HCT116 (cell line): ENCODE measurements around the gene FOXP1. TPM values are rescaled to one million over a fixed set of nuclear protein-coding genes. Genes with fewer than 3 reads are reported as not detected.

ENCODE experiments used
- ATAC-seq: fragments of 200-7000 bp; cut with Tn5 transposase; 2 replicates; pipeline ENCODE4 v1.9.1; 2020; ENCODE audit warnings: mild to moderate bottlenecking, moderate library complexity
- BruUV-seq: library from RNA; stranded (reverse); fragments of 400-500 nt; replicated peaks from 2 replicates; lab custom pipeline; 2021; lab: Mats Ljungman, UMichigan
- CTCF ChIA-PET: fragments of 300-600 bp; sonication (Branson Sonifier 250); formaldehyde crosslinking; loops from one replicate; lab custom pipeline; 2021; ENCODE audit warnings: antibody characterized with exemption; lab: Charles Lee
- POLR2A ChIA-PET: fragments of 300-600, 350-600 bp; sonication (Branson Sonifier 250); formaldehyde crosslinking; loops from one replicate; lab custom pipeline; 2021; ENCODE audit warnings: antibody characterized with exemption; lab: Charles Lee
- RAD21 ChIA-PET, 2 experiments: fragments of 300-600 bp; sonication (Branson Sonifier 250); formaldehyde crosslinking; loops; one replicate each; lab custom pipeline; 2023; ENCODE audit warnings: low total read pairs in 2 of 2; ENCODE audit not compliant: uncharacterized antibody in 2 of 2, unreplicated experiment in 2 of 2, low non-redundant PET in 1 of 2; lab: Charles Lee
- DNase-seq: peaks from one replicate; pipeline ENCODE4 v3.0.0-alpha.2; 2010; ENCODE audit warnings: low read depth, low spot score
- H2AFZ ChIP-seq: fragments of 200-600 bp; shearing (Covaris generic), sonication (generic); 2 replicates; pipeline ENCODE4 v1.6.1; 2017; ENCODE audit warnings: low read depth, mixed run types, mixed read lengths, antibody characterized with exemption, low read length; ENCODE audit not compliant: poor library complexity, severe bottlenecking
- H3K27ac ChIP-seq: 2 replicates; pipeline ENCODE4 v1.5.1; 2012; ENCODE audit warnings: low read depth, low read length
- H3K27me3 ChIP-seq: fragments of 200-600 bp; sonication (generic); 2 replicates; pipeline ENCODE4 v1.6.1; 2016; ENCODE audit warnings: mixed run types, low read length, mixed read lengths; ENCODE audit not compliant: insufficient read depth
- H3K36me3 ChIP-seq, 2 experiments: fragments of 200-500 bp in 1 of 2; fragments of 200-600 bp in 1 of 2; sonication (Bioruptor generic) in 1 of 2; sonication (generic) in 1 of 2; 2 replicates each; pipeline versions ENCODE4 v1.5.1 to v1.6.1; 2014 to 2016; ENCODE audit warnings: low read length in 2 of 2, inconsistent platforms in 1 of 2, mixed read lengths in 1 of 2, mixed run types in 1 of 2; ENCODE audit not compliant: insufficient read depth in 2 of 2, control insufficient read depth in 1 of 2
- H3K4me1 ChIP-seq, 2 experiments: fragments of 200-600 bp in 1 of 2; sonication (generic) in 1 of 2; 2 replicates each; pipeline versions ENCODE4 v1.5.1 to v1.6.1; 2012 to 2017; ENCODE audit warnings: low read length in 2 of 2, inconsistent platforms in 1 of 2, mild to moderate bottlenecking in 1 of 2, mixed read lengths in 1 of 2, mixed run types in 1 of 2, moderate library complexity in 1 of 2; ENCODE audit not compliant: insufficient read depth in 2 of 2, control insufficient read depth in 1 of 2
- H3K4me2 ChIP-seq: fragments of 200-600 bp; sonication (generic); 2 replicates; pipeline ENCODE4 v1.6.1; 2017; ENCODE audit warnings: mixed run types, low read length, mixed read lengths
- H3K4me3 ChIP-seq, 2 experiments: fragments of 200-600 bp in 1 of 2; sonication (generic) in 1 of 2; replicated peaks in 1 of 2; 2 replicates each; pipeline ENCODE4 v1.5.1; 2011 to 2016; ENCODE audit warnings: low read length in 2 of 2, control low read depth in 1 of 2, low read depth in 1 of 2, mild to moderate bottlenecking in 1 of 2, mixed read lengths in 1 of 2, mixed run types in 1 of 2
- H3K79me2 ChIP-seq: fragments of 200-600 bp; sonication (generic); 2 replicates; pipeline ENCODE4 v1.6.1; 2017; ENCODE audit warnings: mild to moderate bottlenecking, mixed run types, low read length, moderate library complexity, mixed read lengths; ENCODE audit not compliant: insufficient read depth
- H3K9ac ChIP-seq: fragments of 200-600 bp; sonication (generic); 2 replicates; pipeline ENCODE4 v1.6.1; 2016; ENCODE audit warnings: low read length, mixed read lengths
- H3K9me2 ChIP-seq: fragments of 200-600 bp; sonication (generic), shearing (Covaris generic); 2 replicates; pipeline ENCODE4 v1.6.1; 2017; ENCODE audit warnings: mixed run types, mild to moderate bottlenecking, moderate library complexity; ENCODE audit not compliant: insufficient read depth
- H3K9me3 ChIP-seq, 2 experiments: fragments of 200-500 bp in 1 of 2; fragments of 200-600 bp in 1 of 2; sonication (Bioruptor generic) in 1 of 2; sonication (generic) in 1 of 2; 2 replicates each; pipeline ENCODE4 v1.6.1; 2014 to 2017; ENCODE audit warnings: low read length in 2 of 2, mixed read lengths in 2 of 2, inconsistent platforms in 1 of 2, low read depth in 1 of 2, mild to moderate bottlenecking in 1 of 2, mixed run types in 1 of 2, moderate library complexity in 1 of 2; ENCODE audit not compliant: control insufficient read depth in 1 of 2, insufficient read depth in 1 of 2
- H4K20me1 ChIP-seq: fragments of 200-600 bp; sonication (generic), shearing (Covaris generic); 2 replicates; pipeline ENCODE4 v1.6.1; 2017; ENCODE audit warnings: mixed run types, mild to moderate bottlenecking, moderate library complexity; ENCODE audit not compliant: insufficient read depth
- CBX3 ChIP-seq: IDR thresholded peaks from 2 replicates; pipeline ENCODE4 v1.6.1; 2012; ENCODE audit warnings: low read depth
- CTCF ChIP-seq, 3 experiments: fragments of 200-600 bp in 1 of 3; sonication (generic) in 1 of 3; IDR thresholded peaks in 2 of 3; conservative IDR thresholded peaks in 1 of 3; 2 replicates each; pipeline ENCODE4 v1.5.1; 2012 to 2017; ENCODE audit warnings: low read depth in 2 of 3, low read length in 2 of 3, antibody characterized with exemption in 1 of 3, borderline replicate concordance in 1 of 3, control low read depth in 1 of 3, mild to moderate bottlenecking in 1 of 3, mixed read lengths in 1 of 3, mixed run types in 1 of 3, moderate library complexity in 1 of 3; ENCODE audit not compliant: insufficient read depth in 1 of 3
- EZH2 ChIP-seq: fragments of 200-600 bp; sonication (generic); IDR thresholded peaks from 2 replicates; pipeline ENCODE4 v1.6.1; 2017; ENCODE audit warnings: antibody characterized with exemption, mixed run types
- EZH2phosphoT487 ChIP-seq: fragments of 200-600 bp; IDR thresholded peaks from 2 replicates; pipeline ENCODE4 v1.6.1; 2018; ENCODE audit warnings: antibody characterized with exemption, borderline replicate concordance
- JUND ChIP-seq: IDR thresholded peaks from 2 replicates; pipeline ENCODE4 v1.6.1; 2012
- MAX ChIP-seq: IDR thresholded peaks from 2 replicates; pipeline ENCODE4 v1.6.1; 2012
- POLR2A ChIP-seq: IDR thresholded peaks from 2 replicates; pipeline ENCODE4 v1.7.0; 2011; ENCODE audit warnings: borderline replicate concordance; ENCODE audit not compliant: insufficient read depth, insufficient read length; ENCODE audit errors: extremely low read depth
- POLR2AphosphoS5 ChIP-seq: IDR thresholded peaks from 2 replicates; pipeline ENCODE4 v1.6.1; 2011; ENCODE audit warnings: mild to moderate bottlenecking, low read depth, low read length, moderate library complexity
- SP1 ChIP-seq: IDR thresholded peaks from 2 replicates; pipeline ENCODE4 v1.6.1; 2012; ENCODE audit warnings: low read depth
- YY1 ChIP-seq: IDR thresholded peaks from 2 replicates; pipeline ENCODE4 v1.6.1; 2011; ENCODE audit warnings: low read length, low read depth, moderate library complexity, mild to moderate bottlenecking; ENCODE audit not compliant: insufficient replicate concordance; ENCODE audit errors: extremely low read depth
- ZNF274 ChIP-seq: fragments of 200-500 bp; sonication (Bioruptor generic); IDR thresholded peaks from 2 replicates; pipeline ENCODE4 v1.6.1; 2014; ENCODE audit warnings: mild to moderate bottlenecking, low read depth, low read length, inconsistent platforms
- intact Hi-C: fragments of 100-400 bp; cut with micrococcal nuclease; formaldehyde crosslinking; loops from 2 replicates; pipeline ENCODE4 v1.10.0; 2022
- total RNA-seq: library from RNA; stranded (reverse); gene quantifications from one replicate; pipeline ENCODE4 v1.2.1, GENCODE V29; 2021; ENCODE audit not compliant: unreplicated experiment

The FOXP1 gene
- total RNA-seq, 1 experiment from 2014 or later: 11.4 TPM

DNA sequence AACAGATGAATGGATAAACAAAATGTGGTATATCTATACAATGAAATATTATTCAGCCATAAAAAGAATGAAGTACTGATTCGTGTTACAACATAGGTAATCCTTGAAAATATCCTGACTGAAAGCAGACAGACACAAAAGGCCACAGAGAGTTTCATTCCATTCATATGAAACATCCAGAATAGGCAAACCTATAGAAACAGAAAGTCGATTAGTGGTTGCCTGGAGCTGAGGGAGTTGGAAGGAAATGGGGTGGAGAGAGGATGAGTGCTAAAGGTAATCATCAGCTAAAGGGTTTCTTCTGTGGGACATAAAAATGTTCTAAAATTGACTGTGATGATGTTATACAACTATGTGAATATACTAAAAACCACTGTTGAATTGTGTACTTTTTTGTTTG is 22.9 kb downstream of the FOXP1 start:
- Histone ChIP-seq H3K9me2 (no peaks in the 10 kb centered on the region), H3K4me2 (no peak overlapping the region), H3K79me2 (no peaks in the 10 kb centered on the region), H3K4me1 (no peaks in the 10 kb centered on the region), H3K9me3 (no peaks in the 10 kb centered on the region), H3K4me3 (no peak overlapping the region), H3K27me3 (no peaks in the 10 kb centered on the region), H3K36me3 (no peaks in the 10 kb centered on the region), H2AFZ (no peak overlapping the region), H3K9ac (no peak overlapping the region), H4K20me1 (no peaks in the 10 kb centered on the region), H3K27ac (no peak overlapping the region)
- DNase-seq: no peak
- CTCF ChIA-PET: no interaction called here
- intact Hi-C loops: no loop called here
- RAD21 ChIA-PET: no interaction called here
- POLR2A ChIA-PET: no interaction called here
- TF ChIP-seq SP1 (no peak), YY1 (no peak), POLR2A (no peak), CTCF (IDR thresholded peaks at IDR 0.05 in 2 of 3, conservative IDR thresholded peaks at IDR 0.05 in 1 of 3; ENCODE audit: borderline replicate concordance in 1 of 3, insufficient read depth in 1 of 3, low read depth in 2 of 3, low read length in 2 of 3) (no peak), EZH2 (no peak), MAX (no peak), POLR2AphosphoS5 (no peak), CBX3 (no peak), ZNF274 (no peak), EZH2phosphoT487 (no peak), JUND (no peak)
- no TSS peak for BruUV-seq
- ATAC-seq: no peak
